B cell (primary cell): ENCODE measurements around the gene POLR3GL.

Experiments
- EZH2 ChIP-seq: IDR thresholded peaks from 2 replicates; pipeline ENCODE4 v1.6.1; 2012; ENCODE audit warnings: borderline replicate concordance, low read depth, mild to moderate bottlenecking, moderate library complexity, low read length; ENCODE audit not compliant: insufficient read depth, poor library complexity, severe bottlenecking
- TF ChIP-seq, protein P1 (sequence below): fragments of 200-600 bp; IDR thresholded peaks from one replicate; pipeline ENCODE4 v1.8.0; 2022; ENCODE audit warnings: antibody characterized with exemption, mild to moderate bottlenecking

DNA sequence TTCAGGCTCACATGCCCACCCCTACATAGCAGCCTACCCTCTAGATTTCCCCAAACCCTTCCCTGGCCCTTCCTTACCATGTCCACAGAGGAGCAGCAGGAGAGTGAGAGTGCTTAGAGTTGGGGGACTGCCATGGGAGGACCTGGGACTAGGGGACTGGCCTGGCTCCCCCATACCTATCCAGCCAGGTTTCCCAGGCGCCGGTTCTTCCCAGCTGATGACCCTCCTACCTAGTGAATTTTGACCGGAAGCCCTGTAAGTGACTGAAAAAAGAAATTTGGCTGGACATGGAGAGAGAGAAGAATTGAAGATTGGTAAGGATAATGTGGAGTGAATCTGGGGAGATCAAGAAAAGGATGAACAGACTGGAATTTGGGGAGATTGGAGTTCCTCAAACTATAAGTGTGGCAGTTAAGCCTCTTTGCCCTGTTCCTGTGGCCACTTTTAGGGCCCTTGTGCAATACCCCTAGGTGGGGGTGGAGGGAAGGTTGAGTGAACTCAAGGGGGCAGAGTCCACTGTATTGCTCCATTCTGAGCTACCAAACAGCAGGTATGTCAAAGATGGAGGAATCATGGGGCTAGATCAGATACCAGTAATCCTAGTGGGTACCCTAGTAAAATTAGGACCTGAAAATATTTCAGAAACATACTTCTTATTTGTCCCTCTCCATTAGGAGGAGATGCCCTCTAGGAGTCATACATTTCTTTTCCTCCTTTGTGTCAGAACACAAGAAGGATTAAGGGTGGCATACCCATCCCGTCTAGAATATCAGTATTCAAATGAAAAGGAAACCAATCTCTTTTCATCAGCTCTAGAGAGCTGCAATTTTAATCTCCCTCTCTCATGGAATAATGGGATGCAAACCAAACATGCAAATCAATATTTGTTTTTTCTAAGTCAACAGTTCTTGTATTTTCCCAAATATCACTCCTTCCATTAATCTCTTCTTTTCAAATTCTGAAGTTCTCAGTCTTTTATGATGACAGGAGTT lies 55.9 kb downstream of the POLR3GL start:
- TF ChIP-seq, protein P1, sequence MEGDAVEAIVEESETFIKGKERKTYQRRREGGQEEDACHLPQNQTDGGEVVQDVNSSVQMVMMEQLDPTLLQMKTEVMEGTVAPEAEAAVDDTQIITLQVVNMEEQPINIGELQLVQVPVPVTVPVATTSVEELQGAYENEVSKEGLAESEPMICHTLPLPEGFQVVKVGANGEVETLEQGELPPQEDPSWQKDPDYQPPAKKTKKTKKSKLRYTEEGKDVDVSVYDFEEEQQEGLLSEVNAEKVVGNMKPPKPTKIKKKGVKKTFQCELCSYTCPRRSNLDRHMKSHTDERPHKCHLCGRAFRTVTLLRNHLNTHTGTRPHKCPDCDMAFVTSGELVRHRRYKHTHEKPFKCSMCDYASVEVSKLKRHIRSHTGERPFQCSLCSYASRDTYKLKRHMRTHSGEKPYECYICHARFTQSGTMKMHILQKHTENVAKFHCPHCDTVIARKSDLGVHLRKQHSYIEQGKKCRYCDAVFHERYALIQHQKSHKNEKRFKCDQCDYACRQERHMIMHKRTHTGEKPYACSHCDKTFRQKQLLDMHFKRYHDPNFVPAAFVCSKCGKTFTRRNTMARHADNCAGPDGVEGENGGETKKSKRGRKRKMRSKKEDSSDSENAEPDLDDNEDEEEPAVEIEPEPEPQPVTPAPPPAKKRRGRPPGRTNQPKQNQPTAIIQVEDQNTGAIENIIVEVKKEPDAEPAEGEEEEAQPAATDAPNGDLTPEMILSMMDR, result no peak
- no peak for TF ChIP-seq EZH2
